OCI-LY1 (cell line): ENCODE measurements around the gene COL6A3.

Source experiments
- EZH2 ChIP-seq: fragments of 200-600 bp; sonication (generic), shearing (Covaris generic); IDR thresholded peaks from 2 replicates; pipeline ENCODE4 v1.8.0; 2017; ENCODE audit warnings: borderline replicate concordance, mixed run types, mild to moderate bottlenecking, antibody characterized with exemption, low read length, moderate library complexity, mixed read lengths
- TF ChIP-seq, protein P1 (sequence below): fragments of 200-600 bp; sonication (generic), shearing (Covaris generic); IDR thresholded peaks from 2 replicates; pipeline ENCODE4 v1.5.1; 2017; ENCODE audit warnings: mild to moderate bottlenecking, antibody characterized with exemption, low read length, moderate library complexity, mixed read lengths

DNA sequence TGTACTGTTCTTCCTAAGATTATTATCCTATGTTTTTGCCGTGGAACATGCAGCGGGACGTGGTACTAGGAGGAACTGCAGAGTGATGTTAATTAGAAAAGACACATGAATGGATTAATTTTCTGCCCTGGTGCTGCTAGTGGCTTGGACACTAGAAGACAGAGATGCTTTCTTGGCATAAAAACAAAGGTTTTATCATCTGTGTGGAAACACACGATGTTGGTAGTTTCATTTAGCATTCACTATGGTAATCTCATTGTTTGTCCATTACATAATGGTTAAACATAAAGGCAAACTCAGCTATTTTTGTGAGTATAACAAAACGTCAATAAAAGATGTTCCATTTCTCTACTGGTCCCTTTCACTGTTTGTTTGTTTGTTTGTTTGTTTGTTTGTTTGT is 22.8 kb downstream of the COL6A3 start:
- TF ChIP-seq, protein P1, sequence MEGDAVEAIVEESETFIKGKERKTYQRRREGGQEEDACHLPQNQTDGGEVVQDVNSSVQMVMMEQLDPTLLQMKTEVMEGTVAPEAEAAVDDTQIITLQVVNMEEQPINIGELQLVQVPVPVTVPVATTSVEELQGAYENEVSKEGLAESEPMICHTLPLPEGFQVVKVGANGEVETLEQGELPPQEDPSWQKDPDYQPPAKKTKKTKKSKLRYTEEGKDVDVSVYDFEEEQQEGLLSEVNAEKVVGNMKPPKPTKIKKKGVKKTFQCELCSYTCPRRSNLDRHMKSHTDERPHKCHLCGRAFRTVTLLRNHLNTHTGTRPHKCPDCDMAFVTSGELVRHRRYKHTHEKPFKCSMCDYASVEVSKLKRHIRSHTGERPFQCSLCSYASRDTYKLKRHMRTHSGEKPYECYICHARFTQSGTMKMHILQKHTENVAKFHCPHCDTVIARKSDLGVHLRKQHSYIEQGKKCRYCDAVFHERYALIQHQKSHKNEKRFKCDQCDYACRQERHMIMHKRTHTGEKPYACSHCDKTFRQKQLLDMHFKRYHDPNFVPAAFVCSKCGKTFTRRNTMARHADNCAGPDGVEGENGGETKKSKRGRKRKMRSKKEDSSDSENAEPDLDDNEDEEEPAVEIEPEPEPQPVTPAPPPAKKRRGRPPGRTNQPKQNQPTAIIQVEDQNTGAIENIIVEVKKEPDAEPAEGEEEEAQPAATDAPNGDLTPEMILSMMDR, result no peak
- TF ChIP-seq EZH2, result no peak
